ENCODE data around the gene ZSWIM5. TPM values are rescaled to one million over a fixed set of nuclear protein-coding genes. Genes with fewer than 3 reads are reported as not detected.

The ZSWIM5 gene
- total and polyA plus RNA-seq, 9 of the 15 experiments (the other 6 are each of a cell fraction or from before 2014, with no cell fraction given): under 0.01 to 0.07 (median 0.03) TPM; not detected in 3

GRCh38 chr1:45012639-45013278, 193.6 kb downstream of the ZSWIM5 start (continued):
- TF ChIP-seq ZBTB9 (CRISPR knock-in tag; IDR thresholded peaks at IDR 0.05) (peak; percentile 42; the same call in 1 of the 2 replicates), EGR1 (conservative IDR thresholded peaks at IDR 0.05) (peak; percentile 96), CEBPZ (IDR thresholded peaks at IDR 0.05; ENCODE audit: borderline replicate concordance, low read depth, low read length) (no peak), CHD7 (IDR thresholded peaks at IDR 0.05; ENCODE audit: low read depth, low read length) (no peak), UBTF (IDR thresholded peaks at IDR 0.05; ENCODE audit: borderline replicate concordance in 1 of 2, low read depth in 2 of 2, low read length in 2 of 2) (peak in 1 of 2 experiments; percentile 86; a peak in 3 of 4 replicates), ZFX (CRISPR knock-in tag; IDR thresholded peaks at IDR 0.05) (peak; percentile 91), GATAD2B (IDR thresholded peaks at IDR 0.05; ENCODE audit: borderline replicate concordance) (0 out of 2 replicates have a peak, but pooled peaks have one; percentile 36)
